Measurements from ENCODE around the gene TNIP1.

DNA sequence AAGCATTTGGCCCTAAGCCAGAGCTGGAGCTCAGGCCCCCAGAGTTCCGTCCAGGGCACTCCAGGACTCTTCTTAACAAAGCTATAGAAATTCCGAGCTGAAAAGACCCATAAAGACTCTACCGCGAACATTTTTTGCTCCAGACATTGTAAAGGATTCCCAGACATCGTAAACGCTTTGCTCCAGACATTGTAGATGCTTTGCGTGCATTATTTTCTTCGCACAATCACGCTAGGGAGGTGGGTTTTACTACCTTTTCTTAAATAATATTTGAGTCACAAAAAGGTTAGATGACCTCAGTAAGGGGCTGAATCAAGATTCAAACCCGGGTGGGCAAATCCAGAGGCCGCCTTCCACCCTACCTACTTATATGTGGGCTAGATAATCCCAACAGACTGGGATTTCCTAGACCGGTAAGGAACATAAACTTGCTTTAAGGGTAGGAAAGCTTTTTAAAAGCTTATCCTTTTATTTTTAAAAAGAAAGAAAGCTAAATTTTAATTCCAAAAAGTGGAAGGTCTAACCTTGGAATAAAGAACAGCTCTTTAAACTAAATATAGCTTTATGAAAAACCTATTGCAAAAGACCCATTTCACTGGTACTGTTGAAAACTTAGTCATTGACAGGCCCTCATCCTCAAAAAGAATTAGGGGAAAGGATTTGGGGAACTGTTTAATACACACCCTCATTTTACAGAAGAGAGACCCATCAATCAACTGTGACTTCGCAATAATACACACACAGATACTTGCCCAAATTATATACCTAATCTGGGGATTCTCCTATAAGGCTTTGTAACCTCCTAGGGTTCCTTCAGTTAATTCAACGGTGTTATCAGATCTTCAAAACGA lies 822 bp upstream of the TNIP1 start:
- TF ChIP-seq SUZ12 (IDR thresholded peaks at IDR 0.05; ENCODE audit: extremely low read depth, insufficient read depth, insufficient read length) (no peak), YY1 (IDR thresholded peaks at IDR 0.05; ENCODE audit: insufficient read depth, insufficient read length) (no peak), ZNF274 (IDR thresholded peaks at IDR 0.05; ENCODE audit: low read depth, low read length) (no peak)
